Measurements from ENCODE around the gene PPM1E. TPM values are rescaled to one million over a fixed set of nuclear protein-coding genes. Genes with fewer than 3 reads are reported as not detected.

PPM1E gene
- polyA plus RNA-seq, 3 donors, result not detected

DNA sequence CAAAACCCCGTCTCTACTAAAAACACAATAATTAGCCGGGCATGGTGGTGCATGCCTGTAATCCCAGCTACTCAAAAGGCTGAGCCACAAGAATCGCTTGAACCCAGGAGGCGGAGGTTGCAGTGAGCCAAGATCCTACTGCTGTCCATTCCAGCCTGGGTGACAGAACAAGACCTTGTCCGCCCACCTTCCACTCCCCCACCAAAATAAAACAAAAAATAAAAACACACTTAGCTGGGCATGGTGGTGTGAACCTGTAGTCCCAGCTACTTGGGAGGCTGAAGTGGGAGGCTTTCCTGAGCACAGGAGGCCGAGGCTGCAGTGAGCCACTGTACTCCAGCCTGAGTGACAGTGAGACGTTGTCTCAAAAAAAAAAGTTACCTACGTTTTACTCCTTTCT is 3.2 kb downstream of the PPM1E start:
- peaks cover 0 to 5% of the 10 kb centered on the region in 2 donors for H3K36me3 Mint-ChIP-seq
- Histone ChIP-seq H2AFZ (ENCODE audit: insufficient read depth, low read depth, low read length, poor library complexity, severe bottlenecking) (no peak overlapping the region), H3K27me3 (ENCODE audit: control insufficient read depth in 2 of 2, insufficient read depth in 2 of 2, low read length in 2 of 2) (peaks cover 65 to 87% of the 10 kb centered on the region in 2 donors), H3K36me3 (replicated peaks in 1 of 2; ENCODE audit: control insufficient read depth in 1 of 2, insufficient read depth in 2 of 2, low read length in 2 of 2) (no peaks in the 10 kb centered on the region), H3K4me2 (replicated peaks; ENCODE audit: extremely low read depth, low read length, poor library complexity, severe bottlenecking) (no peak overlapping the region), H3K4me1 (ENCODE audit: control insufficient read depth in 1 of 2, insufficient read depth in 2 of 2, low read length in 2 of 2) (peaks cover 16 to 21% of the 10 kb centered on the region in 2 donors), H3K9ac (ENCODE audit: insufficient read depth, low read length, poor library complexity, severe bottlenecking) (no peak overlapping the region), H4K20me1 (ENCODE audit: insufficient read depth, low read length) (no peaks in the 10 kb centered on the region), H3K79me2 (ENCODE audit: insufficient read depth, low read length) (no peaks in the 10 kb centered on the region), H3K27ac (ENCODE audit: low read depth in 1 of 2, low read length in 2 of 2) (no peak overlapping the region), H3K9me3 (replicated peaks in 1 of 2; ENCODE audit: control insufficient read depth in 1 of 2, insufficient read depth in 1 of 2, low read length in 2 of 2) (peaks cover 0 to 9% of the 10 kb centered on the region in 2 donors), H3K4me3 (replicated peaks in 1 of 3; ENCODE audit: low read depth in 2 of 3, low read length in 3 of 3) (no peak overlapping the region)
- no peak overlapping the region for H3K27ac Mint-ChIP-seq
- TF ChIP-seq, protein P1, sequence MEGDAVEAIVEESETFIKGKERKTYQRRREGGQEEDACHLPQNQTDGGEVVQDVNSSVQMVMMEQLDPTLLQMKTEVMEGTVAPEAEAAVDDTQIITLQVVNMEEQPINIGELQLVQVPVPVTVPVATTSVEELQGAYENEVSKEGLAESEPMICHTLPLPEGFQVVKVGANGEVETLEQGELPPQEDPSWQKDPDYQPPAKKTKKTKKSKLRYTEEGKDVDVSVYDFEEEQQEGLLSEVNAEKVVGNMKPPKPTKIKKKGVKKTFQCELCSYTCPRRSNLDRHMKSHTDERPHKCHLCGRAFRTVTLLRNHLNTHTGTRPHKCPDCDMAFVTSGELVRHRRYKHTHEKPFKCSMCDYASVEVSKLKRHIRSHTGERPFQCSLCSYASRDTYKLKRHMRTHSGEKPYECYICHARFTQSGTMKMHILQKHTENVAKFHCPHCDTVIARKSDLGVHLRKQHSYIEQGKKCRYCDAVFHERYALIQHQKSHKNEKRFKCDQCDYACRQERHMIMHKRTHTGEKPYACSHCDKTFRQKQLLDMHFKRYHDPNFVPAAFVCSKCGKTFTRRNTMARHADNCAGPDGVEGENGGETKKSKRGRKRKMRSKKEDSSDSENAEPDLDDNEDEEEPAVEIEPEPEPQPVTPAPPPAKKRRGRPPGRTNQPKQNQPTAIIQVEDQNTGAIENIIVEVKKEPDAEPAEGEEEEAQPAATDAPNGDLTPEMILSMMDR (IDR thresholded peaks at IDR 0.05), result no peak
- peaks cover 0 to 17% (median 9%) of the 10 kb centered on the region in 7 donors for H3K9me3 Mint-ChIP-seq
- DNase-seq, result no peak
- H3K27me3 Mint-ChIP-seq (ENCODE audit: low read depth in 3 of 3), result peaks cover 61 to 79% (median 65%) of the 10 kb centered on the region in 3 donors
- intact Hi-C loops (cut with micrococcal nuclease), result no loop called here
- 94% methylated on average over 4 of the region's 8 CpGs for WGBS (ENCODE audit: insufficient coverage)
- H3K4me3 Mint-ChIP-seq, result peak overlapping the region in 1 of 2 donors; percentile 72
- peaks cover 18% of the 10 kb centered on the region for H3K4me1 Mint-ChIP-seq

DNA sequence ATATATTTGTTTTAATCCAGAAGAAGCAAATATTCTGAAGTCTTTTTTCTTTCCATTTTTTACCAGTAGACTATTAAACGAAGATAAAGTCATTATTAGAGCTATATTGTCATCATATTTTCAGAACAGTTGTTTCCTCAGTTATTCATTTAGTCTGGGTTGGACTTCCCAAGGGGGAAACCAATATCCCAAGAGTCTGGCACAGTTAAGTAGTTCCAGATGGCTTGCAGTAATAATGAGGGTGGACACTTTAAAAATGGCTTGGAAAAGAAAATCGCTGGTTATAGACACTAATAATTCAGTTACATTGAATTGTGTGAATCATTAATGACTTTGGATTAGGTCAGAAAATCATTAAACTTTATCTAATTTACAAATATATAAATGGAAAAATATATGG is 3.9 kb downstream of the PPM1E start:
- H3K4me3 Mint-ChIP-seq, result peak overlapping the region in 1 of 2 donors; percentile 72

More for the DNA sequence above, 3.9 kb downstream of the PPM1E start:
- Mint-ChIP-seq H3K27me3 (ENCODE audit: low read depth in 3 of 3) (peaks cover 55 to 76% (median 61%) of the 10 kb centered on the region in 3 donors), H3K9me3 (peaks cover 0 to 17% (median 9%) of the 10 kb centered on the region in 7 donors), H3K36me3 (peaks cover 0 to 5% of the 10 kb centered on the region in 2 donors), H3K4me1 (peaks cover 18% of the 10 kb centered on the region), H3K27ac (no peak overlapping the region)
- intact Hi-C loops (cut with micrococcal nuclease), result no loop called here
- no CpG with 5 or more reads among the region's 2 CpGs for WGBS (ENCODE audit: insufficient coverage)
- H3K4me1 ChIP-seq (ENCODE audit: control insufficient read depth in 1 of 2, insufficient read depth in 2 of 2, low read length in 2 of 2), result peaks cover 16 to 21% of the 10 kb centered on the region in 2 donors
- H2AFZ ChIP-seq (ENCODE audit: insufficient read depth, low read depth, low read length, poor library complexity, severe bottlenecking), result no peak overlapping the region
- peaks cover 61 to 81% of the 10 kb centered on the region in 2 donors for H3K27me3 ChIP-seq (ENCODE audit: control insufficient read depth in 2 of 2, insufficient read depth in 2 of 2, low read length in 2 of 2)
- no peaks in the 10 kb centered on the region for H3K36me3 ChIP-seq (replicated peaks in 1 of 2; ENCODE audit: control insufficient read depth in 1 of 2, insufficient read depth in 2 of 2, low read length in 2 of 2)
- TF ChIP-seq, protein P1 (IDR thresholded peaks at IDR 0.05), result no peak
- no peak overlapping the region for H3K4me2 ChIP-seq (replicated peaks; ENCODE audit: extremely low read depth, low read length, poor library complexity, severe bottlenecking)
- DNase-seq, result no peak
- H3K9me3 ChIP-seq (replicated peaks in 1 of 2; ENCODE audit: control insufficient read depth in 1 of 2, insufficient read depth in 1 of 2, low read length in 2 of 2), result peaks cover 0 to 9% of the 10 kb centered on the region in 2 donors
- no peak overlapping the region for H3K4me3 ChIP-seq (replicated peaks in 1 of 3; ENCODE audit: low read depth in 2 of 3, low read length in 3 of 3)
- H3K27ac ChIP-seq (ENCODE audit: low read depth in 1 of 2, low read length in 2 of 2), result no peak overlapping the region
- no peaks in the 10 kb centered on the region for H4K20me1 ChIP-seq (ENCODE audit: insufficient read depth, low read length)
- no peaks in the 10 kb centered on the region for H3K79me2 ChIP-seq (ENCODE audit: insufficient read depth, low read length)
- H3K9ac ChIP-seq (ENCODE audit: insufficient read depth, low read length, poor library complexity, severe bottlenecking), result no peak overlapping the region

Data from CD14-positive monocyte (primary cell).